GM19452 (cell line): Measurements from ENCODE around the gene HPSE2.
"Not testable (repeated sequence)": the region's sequence is repeated elsewhere in the genome, so short reads cannot be mapped to it uniquely, and the experiment has no call there.

Experiments used
- ATAC-seq: cut with Tn5 transposase; IDR thresholded peaks from one replicate; pipeline ENCODE4 v1.9.1; 2021; ENCODE audit not compliant: unreplicated experiment

HPSE2 gene

GRCh38 chr10:99170116-99170675, 65.5 kb downstream of the HPSE2 start:
- no peak for ATAC-seq

GRCh38 chr10:99161165-99161564, 74.5 kb downstream of the HPSE2 start:
- ATAC-seq, result no peak

GRCh38 chr10:99143651-99144050, 92.0 kb downstream of the HPSE2 start:
- no peak for ATAC-seq

- no peak for ATAC-seq
Observed at GRCh38 chr10:99143011-99143410, 92.6 kb downstream of the HPSE2 start.

- ATAC-seq, result not testable (repeated sequence)
Observed at GRCh38 chr10:99132897-99133296, 102.8 kb downstream of the HPSE2 start.

GRCh38 chr10:99125879-99126278, 109.8 kb downstream of the HPSE2 start:
- no peak for ATAC-seq

GRCh38 chr10:99124376-99124775, 111.3 kb downstream of the HPSE2 start:
- no peak for ATAC-seq

GRCh38 chr10:99123851-99124250, 111.8 kb downstream of the HPSE2 start:
- ATAC-seq, result no peak

GRCh38 chr10:99123336-99123735, 112.3 kb downstream of the HPSE2 start:
- ATAC-seq, result no peak

GRCh38 chr10:99119258-99119748, 116.3 kb downstream of the HPSE2 start:
- ATAC-seq, result no peak

GRCh38 chr10:99115703-99116102, 119.9 kb downstream of the HPSE2 start:
- no peak for ATAC-seq

GRCh38 chr10:99085358-99085757, 150.3 kb downstream of the HPSE2 start:
- ATAC-seq, result no peak

- ATAC-seq, result no peak
Observed at GRCh38 chr10:99084161-99084560, 151.5 kb downstream of the HPSE2 start.

GRCh38 chr10:99080275-99080945, 155.2 kb downstream of the HPSE2 start:
- no peak for ATAC-seq

GRCh38 chr10:99062591-99062990, 173.1 kb downstream of the HPSE2 start:
- no peak for ATAC-seq

- ATAC-seq, result no peak
Observed at GRCh38 chr10:99058762-99059161, 176.9 kb downstream of the HPSE2 start.

GRCh38 chr10:99057936-99058690, 177.5 kb downstream of the HPSE2 start:
- ATAC-seq, result no peak

GRCh38 chr10:99045671-99046070, 190.0 kb downstream of the HPSE2 start:
- ATAC-seq, result no peak

- ATAC-seq, result no peak
Observed at GRCh38 chr10:99042051-99042771, 193.4 kb downstream of the HPSE2 start.

- ATAC-seq, result no peak
Observed at GRCh38 chr10:99041468-99041867, 194.2 kb downstream of the HPSE2 start.

- no peak for ATAC-seq
Observed at GRCh38 chr10:99013885-99014284, 221.8 kb downstream of the HPSE2 start.
